ENCODE measurements around the gene SLC7A8. TPM values are rescaled to one million over a fixed set of nuclear protein-coding genes. Genes with fewer than 3 reads are reported as not detected.

Gene SLC7A8
- total RNA-seq, 1 donor from 2014 or later = 56.5 TPM

DNA sequence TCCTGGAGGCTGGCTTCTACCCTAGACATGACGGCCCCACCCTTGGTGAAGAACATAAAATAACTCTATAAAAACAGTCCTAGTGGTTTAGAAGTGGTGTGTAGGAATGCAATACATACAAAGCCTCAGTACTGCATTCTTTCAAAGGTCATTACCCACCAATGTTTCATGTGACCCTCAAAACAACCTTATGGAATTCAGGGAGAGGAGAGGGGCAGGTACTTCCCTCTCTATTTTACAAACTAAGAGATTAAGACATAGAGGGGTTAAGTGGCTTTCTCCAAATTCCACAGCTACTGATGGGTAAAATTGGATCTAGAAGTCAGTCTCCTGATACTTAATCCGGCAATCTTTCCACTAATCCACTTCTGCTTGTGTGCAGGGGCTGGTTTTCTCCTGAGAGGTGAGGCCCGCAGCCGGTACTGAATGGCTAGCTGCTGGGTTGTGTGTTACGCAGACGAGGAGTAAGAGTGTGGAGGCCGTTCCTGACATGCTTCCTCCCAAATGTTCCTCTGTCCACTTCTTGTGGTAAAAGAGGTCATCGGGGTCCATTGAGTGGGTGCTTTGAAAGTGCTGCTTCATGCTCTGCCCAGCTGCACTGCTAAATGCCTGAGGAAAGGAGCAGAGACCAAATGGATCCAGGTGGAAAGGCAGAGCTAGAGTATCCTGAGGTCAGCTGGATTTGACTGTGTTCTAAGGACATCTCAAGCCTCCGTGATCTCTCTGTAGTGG, 16.2 kb downstream of the SLC7A8 start:
- peak overlapping the region; percentile 26 for H3K4me3 Mint-ChIP-seq
- H3K36me3 Mint-ChIP-seq = peaks cover 28% of the 10 kb centered on the region
- H4K20me1 ChIP-seq (ENCODE audit: low read depth) = no peaks in the 10 kb centered on the region
- H3K9me3 Mint-ChIP-seq = peaks cover 2% of the 10 kb centered on the region
- H3K27ac Mint-ChIP-seq = peak overlapping the region; percentile 89
- H3K4me3 ChIP-seq = no peak overlapping the region
- H2AFZ ChIP-seq (replicated peaks) = no peak overlapping the region
- H3K27ac ChIP-seq = peak overlapping the region; percentile 93
- H3F3A ChIP-seq (ENCODE audit: low read depth) = peaks cover 28% of the 10 kb centered on the region
- peak; percentile 77 for DNase-seq (ENCODE audit: low spot score)
- peaks cover 7% of the 10 kb centered on the region for H3K27me3 Mint-ChIP-seq (ENCODE audit: insufficient read depth, low read depth)
- TF ChIP-seq, protein P1, sequence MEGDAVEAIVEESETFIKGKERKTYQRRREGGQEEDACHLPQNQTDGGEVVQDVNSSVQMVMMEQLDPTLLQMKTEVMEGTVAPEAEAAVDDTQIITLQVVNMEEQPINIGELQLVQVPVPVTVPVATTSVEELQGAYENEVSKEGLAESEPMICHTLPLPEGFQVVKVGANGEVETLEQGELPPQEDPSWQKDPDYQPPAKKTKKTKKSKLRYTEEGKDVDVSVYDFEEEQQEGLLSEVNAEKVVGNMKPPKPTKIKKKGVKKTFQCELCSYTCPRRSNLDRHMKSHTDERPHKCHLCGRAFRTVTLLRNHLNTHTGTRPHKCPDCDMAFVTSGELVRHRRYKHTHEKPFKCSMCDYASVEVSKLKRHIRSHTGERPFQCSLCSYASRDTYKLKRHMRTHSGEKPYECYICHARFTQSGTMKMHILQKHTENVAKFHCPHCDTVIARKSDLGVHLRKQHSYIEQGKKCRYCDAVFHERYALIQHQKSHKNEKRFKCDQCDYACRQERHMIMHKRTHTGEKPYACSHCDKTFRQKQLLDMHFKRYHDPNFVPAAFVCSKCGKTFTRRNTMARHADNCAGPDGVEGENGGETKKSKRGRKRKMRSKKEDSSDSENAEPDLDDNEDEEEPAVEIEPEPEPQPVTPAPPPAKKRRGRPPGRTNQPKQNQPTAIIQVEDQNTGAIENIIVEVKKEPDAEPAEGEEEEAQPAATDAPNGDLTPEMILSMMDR (IDR thresholded peaks at IDR 0.05) = no peak
- TF ChIP-seq EZH2phosphoT487 (IDR thresholded peaks at IDR 0.05) = no peak
- no peak for TF ChIP-seq EZH2 (IDR thresholded peaks at IDR 0.05)
- H3K27me3 ChIP-seq = no peaks in the 10 kb centered on the region
- H3K4me1 Mint-ChIP-seq = peaks cover 55% of the 10 kb centered on the region
- no peak overlapping the region for H3K9ac ChIP-seq
- H3K4me2 ChIP-seq = peak overlapping the region; percentile 61
- peaks cover 25% of the 10 kb centered on the region for H3K4me1 ChIP-seq
- H3K36me3 ChIP-seq = no peaks in the 10 kb centered on the region
- H3K79me2 ChIP-seq (ENCODE audit: low read depth) = peaks cover 26% of the 10 kb centered on the region
- no peaks in the 10 kb centered on the region for H3K9me3 ChIP-seq (ENCODE audit: low read depth)

DNA sequence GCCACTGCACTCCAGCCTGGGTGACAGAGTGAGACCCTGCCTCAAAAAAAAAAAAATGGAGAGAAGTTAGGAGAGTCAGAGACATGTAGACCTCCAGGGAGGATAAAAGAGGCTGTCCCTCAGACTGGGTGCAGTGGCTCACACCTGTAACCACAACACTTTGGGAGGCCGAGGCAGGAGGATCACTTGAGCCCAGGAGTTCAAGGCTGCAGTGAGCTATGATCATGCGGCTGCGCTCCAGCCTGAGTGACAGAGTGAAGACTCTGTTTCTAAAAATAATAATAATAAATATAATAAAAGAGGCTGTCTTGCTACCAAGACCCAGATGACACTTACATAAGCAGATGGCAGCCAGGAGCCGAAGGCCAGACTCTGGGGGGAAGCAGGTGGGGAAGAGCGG, 18.5 kb downstream of the SLC7A8 start:
- H3K27me3 ChIP-seq = no peaks in the 10 kb centered on the region
- H3K9ac ChIP-seq = no peak overlapping the region
- H3K79me2 ChIP-seq (ENCODE audit: low read depth) = peaks cover 19% of the 10 kb centered on the region
- H3F3A ChIP-seq (ENCODE audit: low read depth) = peaks cover 47% of the 10 kb centered on the region
- DNase-seq (ENCODE audit: low spot score) = no peak
- no peak overlapping the region for H3K27ac ChIP-seq
- Mint-ChIP-seq H3K9me3 (peaks cover 2% of the 10 kb centered on the region), H3K27me3 (ENCODE audit: insufficient read depth, low read depth) (peaks cover 10% of the 10 kb centered on the region), H3K36me3 (peaks cover 26% of the 10 kb centered on the region), H3K4me1 (peaks cover 69% of the 10 kb centered on the region), H3K4me3 (no peak overlapping the region), H3K27ac (no peak overlapping the region)
- TF ChIP-seq, protein P1 (IDR thresholded peaks at IDR 0.05) = no peak
- TF ChIP-seq EZH2phosphoT487 (IDR thresholded peaks at IDR 0.05) = no peak
- H3K4me2 ChIP-seq = no peak overlapping the region
- H4K20me1 ChIP-seq (ENCODE audit: low read depth) = no peaks in the 10 kb centered on the region
- no peak overlapping the region for H3K4me3 ChIP-seq
- no peaks in the 10 kb centered on the region for H3K9me3 ChIP-seq (ENCODE audit: low read depth)
- H3K4me1 ChIP-seq = peaks cover 38% of the 10 kb centered on the region
- no peaks in the 10 kb centered on the region for H3K36me3 ChIP-seq
- no peak overlapping the region for H2AFZ ChIP-seq (replicated peaks)

DNA sequence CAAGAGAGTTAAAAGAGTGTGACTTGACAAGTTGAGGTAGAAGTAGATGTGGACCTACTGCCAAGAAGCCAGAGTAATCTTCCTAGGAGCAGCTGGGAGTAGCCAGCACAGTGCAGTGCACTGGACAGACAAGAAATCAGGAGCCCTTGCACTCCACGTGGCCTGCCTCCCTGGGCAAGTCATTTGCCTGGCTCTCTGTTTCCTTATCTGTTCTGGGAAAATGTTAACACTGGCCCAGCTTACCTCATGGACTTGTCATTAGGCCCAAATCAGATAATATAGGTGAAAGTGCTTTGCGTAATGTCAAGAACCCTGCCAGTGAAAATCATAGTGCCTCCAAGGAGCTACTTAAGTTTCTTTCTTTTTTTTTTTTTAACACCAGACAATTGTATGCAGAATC, 19.2 kb downstream of the SLC7A8 start:
- no peak overlapping the region for H3K27ac Mint-ChIP-seq

DNA sequence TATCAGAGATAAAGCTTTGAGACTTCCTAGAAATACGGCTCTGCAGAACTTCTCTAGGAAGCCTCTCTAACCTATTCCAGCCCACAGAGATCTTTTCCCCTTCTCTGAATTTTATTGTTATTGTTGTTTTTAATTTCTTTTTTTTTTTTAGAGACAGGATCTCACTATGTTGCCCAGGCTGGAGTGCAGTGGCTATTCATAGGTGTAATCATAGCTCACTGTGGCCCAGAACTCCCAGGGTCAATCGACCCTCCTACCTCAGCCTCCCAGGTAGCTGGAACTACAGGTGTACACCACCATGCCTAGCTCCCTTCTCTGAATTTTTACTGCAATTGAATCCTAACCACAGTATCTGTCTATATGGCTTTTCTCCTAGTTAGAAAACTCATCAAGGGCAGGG, 19.6 kb downstream of the SLC7A8 start:
- Mint-ChIP-seq H3K27me3 (ENCODE audit: insufficient read depth, low read depth) (peaks cover 10% of the 10 kb centered on the region), H3K27ac (no peak overlapping the region), H3K9me3 (peaks cover 2% of the 10 kb centered on the region), H3K4me3 (no peak overlapping the region), H3K36me3 (peaks cover 29% of the 10 kb centered on the region), H3K4me1 (peaks cover 78% of the 10 kb centered on the region)
- no peak overlapping the region for H3K27ac ChIP-seq
- H3K27me3 ChIP-seq = no peaks in the 10 kb centered on the region
- H3F3A ChIP-seq (ENCODE audit: low read depth) = peaks cover 53% of the 10 kb centered on the region
- no peak overlapping the region for H3K9ac ChIP-seq
- peaks cover 48% of the 10 kb centered on the region for H3K4me1 ChIP-seq
- no peak overlapping the region for H3K4me3 ChIP-seq
- no peaks in the 10 kb centered on the region for H3K9me3 ChIP-seq (ENCODE audit: low read depth)
- H3K79me2 ChIP-seq (ENCODE audit: low read depth) = peaks cover 8% of the 10 kb centered on the region
- no peaks in the 10 kb centered on the region for H4K20me1 ChIP-seq (ENCODE audit: low read depth)
- no peak overlapping the region for H3K4me2 ChIP-seq
- TF ChIP-seq EZH2 (IDR thresholded peaks at IDR 0.05) (no peak), EZH2phosphoT487 (IDR thresholded peaks at IDR 0.05) (no peak)
- TF ChIP-seq, protein P1 (IDR thresholded peaks at IDR 0.05) = no peak
- peaks cover 4% of the 10 kb centered on the region for H3K36me3 ChIP-seq
- no peak for DNase-seq (ENCODE audit: low spot score)
- H2AFZ ChIP-seq (replicated peaks) = no peak overlapping the region

More for the DNA sequence above, 19.2 kb downstream of the SLC7A8 start:
- peaks cover 52% of the 10 kb centered on the region for H3F3A ChIP-seq (ENCODE audit: low read depth)
- H2AFZ ChIP-seq (replicated peaks) = no peak overlapping the region
- no peaks in the 10 kb centered on the region for H3K36me3 ChIP-seq
- no peak overlapping the region for H3K9ac ChIP-seq
- peaks cover 74% of the 10 kb centered on the region for H3K4me1 Mint-ChIP-seq
- no peak overlapping the region for H3K4me2 ChIP-seq
- H3K9me3 Mint-ChIP-seq = peaks cover 2% of the 10 kb centered on the region
- no peaks in the 10 kb centered on the region for H4K20me1 ChIP-seq (ENCODE audit: low read depth)
- H3K4me1 ChIP-seq = peaks cover 45% of the 10 kb centered on the region
- H3K36me3 Mint-ChIP-seq = peaks cover 27% of the 10 kb centered on the region
- DNase-seq (ENCODE audit: low spot score) = no peak
- peaks cover 10% of the 10 kb centered on the region for H3K27me3 Mint-ChIP-seq (ENCODE audit: insufficient read depth, low read depth)
- no peak overlapping the region for H3K4me3 Mint-ChIP-seq
- H3K27me3 ChIP-seq = no peaks in the 10 kb centered on the region
- H3K79me2 ChIP-seq (ENCODE audit: low read depth) = peaks cover 12% of the 10 kb centered on the region
- no peaks in the 10 kb centered on the region for H3K9me3 ChIP-seq (ENCODE audit: low read depth)
- no peak overlapping the region for H3K27ac ChIP-seq
- no peak for TF ChIP-seq EZH2phosphoT487 (IDR thresholded peaks at IDR 0.05)
- no peak overlapping the region for H3K4me3 ChIP-seq

All from neural progenitor cell (in vitro differentiated cells).